T-helper 9 cell (primary cell): Measurements from ENCODE around the gene ADAMTS18.
"Not testable (repeated sequence)": the region's sequence is repeated elsewhere in the genome, so short reads cannot be mapped to it uniquely, and the experiment has no call there.

ENCODE experiments used
- DNase-seq: peaks from one replicate; pipeline ENCODE4 v3.0.0-alpha.2; 2020

ADAMTS18 gene

GRCh38 chr16:77324729-77325128, 110.1 kb downstream of the ADAMTS18 start:
- DNase-seq: no peak

- DNase-seq: no peak
Observed at GRCh38 chr16:77323695-77324094, 111.1 kb downstream of the ADAMTS18 start.

- DNase-seq: no peak
Observed at GRCh38 chr16:77322757-77323156, 112.1 kb downstream of the ADAMTS18 start.

- DNase-seq: no peak
Observed at GRCh38 chr16:77317059-77317458, 117.8 kb downstream of the ADAMTS18 start.

- DNase-seq: no peak
Observed at GRCh38 chr16:77310877-77311276, 124.0 kb downstream of the ADAMTS18 start.

GRCh38 chr16:77308163-77308561, 126.7 kb downstream of the ADAMTS18 start:
- DNase-seq: no peak

GRCh38 chr16:77307426-77308162, 127.2 kb downstream of the ADAMTS18 start:
- no peak for DNase-seq

GRCh38 chr16:77306075-77306474, 128.8 kb downstream of the ADAMTS18 start:
- no peak for DNase-seq

GRCh38 chr16:77304877-77305276, 130.0 kb downstream of the ADAMTS18 start:
- no peak for DNase-seq

- DNase-seq: no peak
Observed at GRCh38 chr16:77304134-77304533, 130.7 kb downstream of the ADAMTS18 start.

GRCh38 chr16:77302674-77303073, 132.2 kb downstream of the ADAMTS18 start:
- DNase-seq: no peak

GRCh38 chr16:77302249-77302648, 132.6 kb downstream of the ADAMTS18 start:
- no peak for DNase-seq

- no peak for DNase-seq
Observed at GRCh38 chr16:77300256-77300655, 134.6 kb downstream of the ADAMTS18 start.

GRCh38 chr16:77299395-77299794, 135.4 kb downstream of the ADAMTS18 start:
- DNase-seq: no peak

GRCh38 chr16:77298418-77299360, 136.1 kb downstream of the ADAMTS18 start:
- DNase-seq: no peak

- DNase-seq: no peak
Observed at GRCh38 chr16:77297996-77298395, 136.8 kb downstream of the ADAMTS18 start.

- DNase-seq: no peak
Observed at GRCh38 chr16:77295896-77296295, 138.9 kb downstream of the ADAMTS18 start.

GRCh38 chr16:77290451-77291115, 144.3 kb downstream of the ADAMTS18 start:
- no peak for DNase-seq

- DNase-seq: no peak
Observed at GRCh38 chr16:77289331-77289809, 145.5 kb downstream of the ADAMTS18 start.

- DNase-seq: no peak
Observed at GRCh38 chr16:77288222-77288621, 146.6 kb downstream of the ADAMTS18 start.

GRCh38 chr16:77285676-77286075, 149.2 kb downstream of the ADAMTS18 start:
- DNase-seq: no peak

- DNase-seq: no peak
Observed at GRCh38 chr16:77282345-77282744, 152.5 kb downstream of the ADAMTS18 start.

- not testable (repeated sequence) for DNase-seq
Observed at GRCh38 chr16:77279316-77279715, 155.5 kb downstream of the ADAMTS18 start.
